ENCODE results near the gene SAMD9L. TPM values are rescaled to one million over a fixed set of nuclear protein-coding genes. Genes with fewer than 3 reads are reported as not detected.

The SAMD9L gene
- total RNA-seq, 4 donors from 2014 or later: 7.2 to 28.8 (median 16.4) TPM

DNA sequence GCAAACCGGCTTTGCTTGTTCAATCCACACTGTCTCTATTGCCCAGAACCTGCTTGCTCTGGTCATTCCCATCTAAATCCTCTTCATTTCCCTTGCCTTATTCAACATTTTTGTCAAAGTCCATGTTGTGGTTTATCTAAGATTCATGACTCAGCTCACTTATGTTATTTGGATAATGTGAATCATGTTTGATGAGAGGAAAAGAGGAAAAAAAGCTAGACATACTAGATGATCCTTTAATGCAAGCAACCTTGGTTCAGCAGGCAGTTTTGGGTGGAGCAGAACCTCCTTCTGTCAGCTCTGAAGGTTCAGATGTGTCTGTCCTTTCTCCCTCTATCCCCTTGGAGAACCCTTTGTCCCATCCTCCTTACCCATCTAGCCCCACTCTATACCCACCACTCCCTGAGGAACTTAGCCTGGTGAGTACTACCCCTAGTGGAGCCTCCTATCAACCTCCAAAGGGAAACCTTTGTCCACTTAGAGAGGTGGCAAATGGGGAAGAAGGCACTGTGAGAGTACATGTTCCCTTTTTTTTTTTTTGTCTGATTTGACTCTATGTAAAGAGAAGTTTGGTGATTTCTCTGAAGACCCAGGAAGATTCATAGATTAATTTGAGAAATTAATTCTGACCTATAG, 2.1 kb upstream of the SAMD9L start:
- 71 to 85% methylated on average over 1 of the region's 1 CpG for WGBS, 2 donors (ENCODE audit: low coverage in 1 of 2)
- H3K27me3 ChIP-seq: no peaks in the 10 kb centered on the region
- DNase-seq: no peak
- intact Hi-C loops (cut with DNase I; ENCODE audit: low total_unique reads): no loop called here
- in situ Hi-C loops (cut with MboI; ENCODE audit: low pct_ligation_motif_present in 1 of 4, low pct_unique_long_range_greater_than_20kb in 1 of 4, low sequenced_read_pairs in 3 of 4): no loop called here
- H3K36me3 ChIP-seq: no peaks in the 10 kb centered on the region
- H3K4me1 ChIP-seq: peaks cover 0 to 29% (median 5%) of the 10 kb centered on the region in 4 donors
- TF ChIP-seq POLR2A (IDR thresholded peaks at IDR 0.05) (no peak), EP300 (IDR thresholded peaks at IDR 0.05; ENCODE audit: low read depth) (no peak), POLR2AphosphoS5 (IDR thresholded peaks at IDR 0.05) (no peak), CTCF (IDR thresholded peaks at IDR 0.05) (no peak)
- no peak overlapping the region for H3K4me3 ChIP-seq
- no peaks in the 10 kb centered on the region for H3K9me3 ChIP-seq
- no peak overlapping the region for H3K27ac ChIP-seq

GRCh38 chr7:93148727-93149126, 542 bp upstream of the SAMD9L start:
- Histone ChIP-seq H3K36me3 (peaks cover 0 to 12% (median 0%) of the 10 kb centered on the region in 4 donors), H3K27ac (peak overlapping the region; percentile 31 to 73 (median 56)), H3K4me3 (peak overlapping the region in 1 of 4 donors; percentile 53), H3K4me1 (peaks cover 0 to 29% (median 5%) of the 10 kb centered on the region in 4 donors), H3K9me3 (no peaks in the 10 kb centered on the region), H3K27me3 (no peaks in the 10 kb centered on the region)
- 73 to 88% methylated on average over 2 to 3 of the region's 3 CpGs for WGBS, 2 donors (ENCODE audit: low coverage in 1 of 2)
- TF ChIP-seq POLR2AphosphoS5 (IDR thresholded peaks at IDR 0.05) (no peak), CTCF (IDR thresholded peaks at IDR 0.05) (no peak), POLR2A (IDR thresholded peaks at IDR 0.05) (no peak), EP300 (IDR thresholded peaks at IDR 0.05; ENCODE audit: low read depth) (no peak)
- intact Hi-C loops (cut with DNase I; ENCODE audit: low total_unique reads): no loop called here
- DNase-seq: no peak
- in situ Hi-C loops (cut with MboI; ENCODE audit: low pct_ligation_motif_present in 1 of 4, low pct_unique_long_range_greater_than_20kb in 1 of 4, low sequenced_read_pairs in 3 of 4): no loop called here

DNA sequence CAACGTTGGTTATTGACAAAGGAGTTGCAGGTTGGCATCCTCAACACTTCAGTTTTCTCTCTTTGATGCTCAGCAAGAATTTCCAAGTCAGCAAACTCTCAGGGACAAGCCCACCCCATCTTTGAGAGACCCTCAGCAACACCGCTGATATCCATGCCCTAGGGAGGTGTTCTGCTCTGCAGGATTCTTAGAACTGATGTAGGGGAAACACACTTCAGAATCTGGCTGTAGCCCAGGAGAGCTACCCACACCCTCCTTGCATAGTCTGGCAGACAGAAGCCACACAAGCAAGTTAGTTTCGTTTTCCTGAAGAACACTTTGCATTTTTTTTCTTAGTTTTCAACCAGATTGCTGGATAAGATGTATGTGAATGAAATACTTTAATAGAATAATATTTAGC, 822 bp downstream of the SAMD9L start:
- Histone ChIP-seq H3K36me3 (peaks cover 0 to 23% (median 2%) of the 10 kb centered on the region in 4 donors), H3K27me3 (no peaks in the 10 kb centered on the region), H3K9me3 (no peaks in the 10 kb centered on the region), H3K4me3 (peak overlapping the region; percentile 17 to 53 (median 23)), H3K4me1 (peaks cover 0 to 29% (median 5%) of the 10 kb centered on the region in 4 donors), H3K27ac (peak overlapping the region; percentile 31 to 73 (median 56))
- in situ Hi-C loops (cut with MboI; ENCODE audit: low pct_ligation_motif_present in 1 of 4, low pct_unique_long_range_greater_than_20kb in 1 of 4, low sequenced_read_pairs in 3 of 4): no loop called here
- intact Hi-C loops (cut with DNase I; ENCODE audit: low total_unique reads): no loop called here
- 0 to 2% methylated on average over 1 to 3 of the region's 3 CpGs for WGBS, 2 donors (ENCODE audit: low coverage in 1 of 2)
- TF ChIP-seq POLR2AphosphoS5 (IDR thresholded peaks at IDR 0.05): no peak
- no peak for TF ChIP-seq CTCF (IDR thresholded peaks at IDR 0.05)
- TF ChIP-seq EP300 (IDR thresholded peaks at IDR 0.05; ENCODE audit: low read depth): no peak
- no peak for TF ChIP-seq POLR2A (IDR thresholded peaks at IDR 0.05)
- DNase-seq: peak; percentile 47

DNA sequence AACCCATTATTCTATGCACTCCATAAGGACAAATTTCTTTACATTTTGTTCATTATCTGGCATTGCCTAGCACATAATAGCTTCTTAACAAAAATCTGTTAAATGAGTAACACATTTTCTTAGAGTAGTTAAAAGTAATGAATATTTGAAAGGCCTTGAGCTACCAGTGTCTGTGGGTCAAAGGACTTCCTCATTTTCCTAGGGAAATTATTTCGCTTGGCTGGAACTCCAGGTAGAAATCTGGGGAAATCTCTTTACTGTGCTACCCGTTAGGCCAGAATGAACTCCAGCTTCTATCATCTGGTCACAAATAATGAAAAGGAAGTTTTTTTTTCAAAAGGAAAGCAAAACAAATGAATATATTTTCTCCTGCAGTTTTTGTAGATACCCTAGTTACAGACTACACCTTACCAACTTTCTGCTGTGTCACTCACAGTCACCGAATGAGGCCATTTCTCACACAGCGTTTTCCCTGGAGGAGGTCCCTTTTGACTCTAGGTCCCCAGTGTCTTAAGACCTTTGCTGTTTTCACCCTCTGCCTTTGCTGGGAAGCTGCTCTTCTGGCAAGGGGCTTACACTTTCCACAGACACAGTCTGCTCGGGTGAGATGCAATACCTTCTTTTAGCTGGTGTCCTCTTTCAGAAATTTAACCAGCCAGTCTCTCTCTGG, 1.6 kb downstream of the SAMD9L start:
- Histone ChIP-seq H3K4me3 (peak overlapping the region in 3 of 4 donors; percentile 22 to 53 (median 24)), H3K9me3 (no peaks in the 10 kb centered on the region), H3K36me3 (peaks cover 0 to 29% (median 2%) of the 10 kb centered on the region in 4 donors), H3K27me3 (no peaks in the 10 kb centered on the region), H3K4me1 (peaks cover 0 to 29% (median 5%) of the 10 kb centered on the region in 4 donors), H3K27ac (peak overlapping the region; percentile 31 to 73 (median 56))
- WGBS, 2 donors (ENCODE audit: low coverage in 1 of 2): 48 to 57% methylated on average over 4 to 5 of the region's 5 CpGs
- no peak for TF ChIP-seq CTCF (IDR thresholded peaks at IDR 0.05)
- no peak for TF ChIP-seq POLR2AphosphoS5 (IDR thresholded peaks at IDR 0.05)
- intact Hi-C loops (cut with DNase I; ENCODE audit: low total_unique reads) (no loop called here), in situ Hi-C loops (cut with MboI; ENCODE audit: low pct_ligation_motif_present in 1 of 4, low pct_unique_long_range_greater_than_20kb in 1 of 4, low sequenced_read_pairs in 3 of 4) (no loop called here)
- no peak for DNase-seq
